Esophagus squamous epithelium (tissue), 5 donors: ENCODE measurements around the gene GBGT1. TPM values are rescaled to one million over a fixed set of nuclear protein-coding genes. Genes with fewer than 3 reads are reported as not detected.

Experiments
- DNase-seq: peaks from one replicate; lab custom pipeline; 2025; lab: John Stamatoyannopoulos, UW
- H3K27ac ChIP-seq, 4 donors: fragments of 200-600 bp; sonication (generic); one replicate each; pipeline ENCODE4 v1.5.1; 2016 to 2019; ENCODE audit warnings: mild to moderate bottlenecking in 1 of 4
- H3K27me3 ChIP-seq, 4 donors: fragments of 200-600 bp; sonication (generic); 1 replicate in 3 of 4; 2 replicates in 1 of 4; pipeline versions ENCODE4 v1.5.1 to v1.6.0; 2017 to 2021; ENCODE audit warnings: antibody characterized with exemption in 1 of 4
- H3K36me3 ChIP-seq, 3 donors: fragments of 200-600 bp; sonication (generic); one replicate each; pipeline ENCODE4 v1.5.1; 2016 to 2019
- H3K4me1 ChIP-seq, 3 donors: fragments of 200-600 bp; sonication (generic); one replicate each; pipeline ENCODE4 v1.5.1; 2017 to 2019
- H3K4me3 ChIP-seq, 4 donors: fragments of 200-600 bp; sonication (generic); 1 replicate in 3 of 4; 2 replicates in 1 of 4; pipeline ENCODE4 v1.5.1; 2016 to 2019; ENCODE audit warnings: mild to moderate bottlenecking in 2 of 4, moderate library complexity in 1 of 4
- H3K9me3 ChIP-seq, 3 donors: fragments of 200-600 bp; sonication (generic); one replicate each; pipeline ENCODE4 v1.5.1; 2016 to 2019
- CTCF ChIP-seq, 6 experiments: fragments of 450-650 bp in 4 of 6; fragments of 200-600 bp in 2 of 6; sonication (generic) in 2 of 6; IDR thresholded peaks; one replicate each; pipeline ENCODE4 v1.5.1; 2016 to 2019; ENCODE audit warnings: antibody characterized with exemption in 6 of 6, mild to moderate bottlenecking in 4 of 6, moderate library complexity in 4 of 6
- POLR2A ChIP-seq, 4 donors: fragments of 450-650 bp; IDR thresholded peaks; one replicate each; pipeline ENCODE4 v1.6.1; 2017; ENCODE audit warnings: antibody characterized with exemption in 4 of 4, mild to moderate bottlenecking in 4 of 4, moderate library complexity in 3 of 4
- WGBS, 2 donors: methylation state at CpG; one replicate each; pipeline ENCODE4 v1.1.5; 2018; 5-methylcytosine and 5-hydroxymethylcytosine counted together
- intact Hi-C: fragments of 100-400 bp; cut with DNase I; formaldehyde crosslinking; loops from one replicate; pipeline ENCODE4 v1.15.0; 2022
- total RNA-seq, 4 donors: library from RNA; depleted of rRNA; stranded (reverse); fragments of >200 nt; gene quantifications; one replicate each; pipeline ENCODE4 v1.1.0, GENCODE V29; 2016
- donor health status: DM: yes; HTN: yes; CAD: no.

GBGT1 gene
- total RNA-seq, 4 donors from 2014 or later: 3.0 to 8.8 (median 3.8) TPM

- WGBS, 2 donors: 75% methylated on average over 9 of the region's 12 CpGs; no CpG with 5 or more reads in 1 of the 2 donors
- peaks cover 75 to 100% (median 89%) of the 10 kb centered on the region in 3 donors for H3K36me3 ChIP-seq
These were observed 59.7 kb downstream of the GBGT1 start for GRCh38 chr9:133103987-133104505.

GRCh38 chr9:133103183-133103986, 60.3 kb downstream of the GBGT1 start:
- 0 to 80% methylated on average over 1 of the region's 14 CpGs for WGBS, 2 donors
- no peak for DNase-seq
- H3K27ac ChIP-seq: peak overlapping the region; percentile 3 to 74 (median 54)
- TF ChIP-seq POLR2A (IDR thresholded peaks at IDR 0.05) (no peak), CTCF (IDR thresholded peaks at IDR 0.05) (peak; percentile 89 to 100 (median 96))
- no peak overlapping the region for H3K4me3 ChIP-seq
- H3K27me3 ChIP-seq: no peaks in the 10 kb centered on the region
- peaks cover 75 to 100% (median 89%) of the 10 kb centered on the region in 3 donors for H3K36me3 ChIP-seq
- intact Hi-C loops: loop anchor here (2.0 kb wide), 1 partner anchor 41 kb away; no protein-coding TSS in a partner anchor
- H3K4me1 ChIP-seq: peaks cover 0 to 13% (median 5%) of the 10 kb centered on the region in 3 donors
- no peaks in the 10 kb centered on the region for H3K9me3 ChIP-seq

More at GRCh38 chr9:133103987-133104505, 59.7 kb downstream of the GBGT1 start:
- Histone ChIP-seq H3K4me3 (no peak overlapping the region), H3K9me3 (no peaks in the 10 kb centered on the region), H3K27me3 (no peaks in the 10 kb centered on the region), H3K4me1 (peaks cover 0 to 13% (median 5%) of the 10 kb centered on the region in 3 donors), H3K27ac (peak overlapping the region in 3 of 4 donors; percentile 37 to 74 (median 70))
- no peak for DNase-seq
- no peak for TF ChIP-seq CTCF (IDR thresholded peaks at IDR 0.05)
- intact Hi-C loops: loop anchor here (2.0 kb wide), 1 partner anchor 41 kb away; no protein-coding TSS in a partner anchor

Other genes starting within 250 kb of the GBGT1 start
- gene TSC1, start 219.3 kb downstream of the GBGT1 start, total RNA-seq: 10 to 100 TPM; 18.8 to 38.7 (median 25.7) TPM
- under 1 TPM in 1 of 4 donors, not detected in 3; 0.57 TPM for gene GFI1B, start 185.2 kb downstream of the GBGT1 start, total RNA-seq
- 10 to 100 TPM; 48.2 to 55.3 (median 48.9) TPM for gene GTF3C5, start 132.9 kb downstream of the GBGT1 start, total RNA-seq
- 1 to 10 TPM; 1.9 to 7.6 (median 3.5) TPM for gene CEL, start 101.9 kb downstream of the GBGT1 start, total RNA-seq
- 10 to 100 TPM; 53.4 to 71.1 (median 55.3) TPM for gene RALGDS, start 42.7 kb downstream of the GBGT1 start, total RNA-seq
- not detected for gene OBP2B, start 45.3 kb upstream of the GBGT1 start, total RNA-seq
- gene ABO, start 111.3 kb upstream of the GBGT1 start, total RNA-seq: 10 to 100 TPM in 2 of 4 donors, 1 to 10 TPM in 2; 3.4 to 48.8 (median 8.2) TPM
- gene SURF6, start 172.3 kb upstream of the GBGT1 start, total RNA-seq: 10 to 100 TPM; 14.5 to 28.6 (median 22.0) TPM
- gene MED22, start 184.2 kb upstream of the GBGT1 start, total RNA-seq: 10 to 100 TPM; 10.8 to 22.5 (median 15.9) TPM
- gene RPL7A, start 184.3 kb upstream of the GBGT1 start, total RNA-seq: 1,000 to 10,000 TPM; 1,828 to 2,553 (median 2,363) TPM
- 10 to 100 TPM; 18.2 to 44.7 (median 32.0) TPM for gene SURF1, start 192.6 kb upstream of the GBGT1 start, total RNA-seq
- gene SURF2, start 192.6 kb upstream of the GBGT1 start, total RNA-seq: 10 to 100 TPM; 30.1 to 36.8 (median 33.6) TPM
- gene SURF4, start 212.1 kb upstream of the GBGT1 start, total RNA-seq: 100 to 1,000 TPM; 104 to 140 (median 117) TPM
- under 1 TPM in 1 of 4 donors, not detected in 3; 0.38 TPM for gene STKLD1, start 212.5 kb upstream of the GBGT1 start, total RNA-seq